Neural cell (in vitro differentiated cells): ENCODE measurements around the gene HDAC4. TPM values are rescaled to one million over a fixed set of nuclear protein-coding genes. Genes with fewer than 3 reads are reported as not detected.

Experiments used
- H2AFZ ChIP-seq: fragments of 200-600, 300-800 bp; sonication (generic), shearing (Covaris generic); 2 replicates; pipeline ENCODE4 v1.6.0; 2014; ENCODE audit warnings: low read depth, mild to moderate bottlenecking, antibody characterized with exemption, low read length, moderate library complexity
- H3F3A ChIP-seq: fragments of 200-600 bp; shearing (Covaris generic); 2 replicates; pipeline ENCODE4 v1.6.1; 2016; ENCODE audit warnings: mild to moderate bottlenecking, moderate library complexity, mixed read lengths, antibody characterized with exemption, low read length; ENCODE audit not compliant: insufficient read depth, poor library complexity, severe bottlenecking
- H3K27ac ChIP-seq: fragments of 200-600, 300-800 bp; sonication (generic), shearing (Covaris generic); 2 replicates; pipeline ENCODE4 v1.5.1; 2014; ENCODE audit warnings: mild to moderate bottlenecking, low read length, moderate library complexity
- H3K27me3 ChIP-seq: fragments of 300-800, 200-600 bp; sonication (generic), shearing (Covaris generic); 2 replicates; pipeline ENCODE4 v1.6.0; 2014; ENCODE audit warnings: mild to moderate bottlenecking, low read depth, low read length, moderate library complexity; ENCODE audit not compliant: insufficient read depth
- H3K36me3 ChIP-seq: fragments of 300-800, 200-600 bp; sonication (generic), shearing (Covaris generic); 2 replicates; pipeline ENCODE4 v1.5.1; 2014; ENCODE audit warnings: mild to moderate bottlenecking, antibody characterized with exemption, low read length, moderate library complexity; ENCODE audit not compliant: insufficient read depth
- H3K4me2 ChIP-seq: fragments of 300-800, 200-600 bp; sonication (generic), shearing (Covaris generic); 2 replicates; pipeline ENCODE4 v1.6.0; 2014; ENCODE audit warnings: mild to moderate bottlenecking, low read length
- H3K4me3 ChIP-seq: fragments of 300-800, 200-600 bp; sonication (generic), shearing (Covaris generic); 2 replicates; pipeline ENCODE4 v1.5.1; 2014; ENCODE audit warnings: mild to moderate bottlenecking, low read length, moderate library complexity
- H3K79me2 ChIP-seq: fragments of 200-600 bp; shearing (Covaris generic); replicated peaks from 2 replicates; pipeline ENCODE4 v1.6.0; 2014; ENCODE audit warnings: mild to moderate bottlenecking, low read length, moderate library complexity; ENCODE audit not compliant: insufficient read depth
- H3K9ac ChIP-seq: fragments of 300-800, 200-600 bp; sonication (generic), shearing (Covaris generic); 2 replicates; pipeline ENCODE4 v1.6.1; 2016; ENCODE audit warnings: mild to moderate bottlenecking, low read length, mixed read lengths
- H3K9me2 ChIP-seq: fragments of 200-600 bp; shearing (Covaris generic); 2 replicates; pipeline ENCODE4 v1.6.1; 2016; ENCODE audit warnings: mild to moderate bottlenecking, low read length, mixed read lengths; ENCODE audit not compliant: insufficient read depth
- H3K9me3 ChIP-seq: fragments of 200-600, 300-800 bp; sonication (generic), shearing (Covaris generic); 2 replicates; pipeline ENCODE4 v1.6.1; 2016; ENCODE audit warnings: mild to moderate bottlenecking, mixed run types, low read length, moderate library complexity, mixed read lengths
- H4K20me1 ChIP-seq: fragments of 200-600 bp; shearing (Covaris generic); 2 replicates; pipeline ENCODE4 v1.6.1; 2016; ENCODE audit warnings: mild to moderate bottlenecking, mixed run types; ENCODE audit not compliant: insufficient read depth
- EP300 ChIP-seq: fragments of 450-650 bp; conservative IDR thresholded peaks from 2 replicates; pipeline ENCODE4 v1.6.1; 2014; ENCODE audit warnings: antibody characterized with exemption, mild to moderate bottlenecking, moderate library complexity; ENCODE audit not compliant: poor library complexity, severe bottlenecking
- EZH2 ChIP-seq: fragments of 200-600, 300-800 bp; shearing (Covaris generic), sonication (generic); IDR thresholded peaks from 2 replicates; pipeline ENCODE4 v1.6.1; 2014; ENCODE audit warnings: antibody characterized with exemption, low read length, borderline replicate concordance, mild to moderate bottlenecking; ENCODE audit not compliant: insufficient read depth, poor library complexity, severe bottlenecking
- MXI1 ChIP-seq: fragments of 450-650 bp; conservative IDR thresholded peaks from 2 replicates; pipeline ENCODE4 v1.6.1; 2014; ENCODE audit warnings: antibody characterized with exemption, mild to moderate bottlenecking; ENCODE audit not compliant: poor library complexity, severe bottlenecking
- POLR2AphosphoS5 ChIP-seq: IDR thresholded peaks from 2 replicates; pipeline ENCODE4 v1.6.1; 2012
- RAD21 ChIP-seq: fragments of 450-650 bp; conservative IDR thresholded peaks from 2 replicates; pipeline ENCODE4 v1.6.1; 2014; ENCODE audit warnings: antibody characterized with exemption, mild to moderate bottlenecking, moderate library complexity
- REST ChIP-seq: IDR thresholded peaks from 2 replicates; pipeline ENCODE4 v1.6.1; 2012; ENCODE audit warnings: borderline replicate concordance
- SMC3 ChIP-seq: fragments of 450-650 bp; conservative IDR thresholded peaks from 2 replicates; pipeline ENCODE4 v1.6.1; 2014; ENCODE audit warnings: antibody characterized with exemption, mild to moderate bottlenecking, moderate library complexity; ENCODE audit not compliant: poor library complexity
- TAF1 ChIP-seq: IDR thresholded peaks from 2 replicates; pipeline ENCODE4 v1.6.1; 2012; ENCODE audit warnings: low read depth
- polyA plus RNA-seq: library from polyadenylated mRNA; depleted of rRNA; stranded (reverse); fragments of >200 nt; gene quantifications from 2 replicates; pipeline ENCODE4 v1.2.3, GENCODE V29; 2014
- TF ChIP-seq, protein P1 (sequence below): fragments of 450-650 bp; IDR thresholded peaks from 2 replicates; pipeline ENCODE4 v1.5.1; 2014; ENCODE audit warnings: antibody characterized with exemption, mild to moderate bottlenecking, moderate library complexity; ENCODE audit not compliant: poor library complexity, severe bottlenecking

HDAC4 gene
- polyA plus RNA-seq, 1 donor from 2014 or later, result 3.4 TPM

DNA sequence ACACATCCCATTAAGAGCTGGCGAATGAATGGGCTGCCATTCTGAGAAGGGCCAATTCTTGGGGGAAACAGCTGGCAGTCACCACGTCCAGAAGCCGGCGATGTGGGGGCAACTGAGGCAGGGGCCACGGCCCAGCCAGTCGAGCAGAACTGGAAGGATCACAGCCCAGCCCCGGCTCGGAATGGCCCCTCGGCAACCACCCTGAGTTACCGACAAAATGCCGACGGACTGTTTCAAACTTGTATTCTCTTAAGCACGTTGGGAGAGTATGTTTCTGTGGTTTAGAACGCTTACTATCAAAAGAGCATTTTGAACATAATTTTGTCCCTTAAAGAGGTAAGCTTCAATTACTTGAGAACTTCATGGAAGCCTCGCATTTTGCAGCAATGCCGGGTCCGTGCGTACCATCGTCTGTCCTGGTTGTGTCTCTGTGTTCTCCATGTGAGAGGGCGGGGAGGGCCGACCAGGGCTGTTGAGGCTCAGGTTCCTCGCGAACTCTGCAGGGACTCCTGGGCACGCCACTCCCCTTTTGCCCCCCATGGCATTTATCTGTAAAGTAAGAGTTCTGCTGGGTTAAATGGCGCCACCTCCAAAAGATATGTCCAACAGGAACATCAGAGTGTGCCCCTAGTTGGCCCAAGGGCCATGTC, 397.1 kb downstream of the HDAC4 start (continued):
- TF ChIP-seq MXI1, result no peak

DNA sequence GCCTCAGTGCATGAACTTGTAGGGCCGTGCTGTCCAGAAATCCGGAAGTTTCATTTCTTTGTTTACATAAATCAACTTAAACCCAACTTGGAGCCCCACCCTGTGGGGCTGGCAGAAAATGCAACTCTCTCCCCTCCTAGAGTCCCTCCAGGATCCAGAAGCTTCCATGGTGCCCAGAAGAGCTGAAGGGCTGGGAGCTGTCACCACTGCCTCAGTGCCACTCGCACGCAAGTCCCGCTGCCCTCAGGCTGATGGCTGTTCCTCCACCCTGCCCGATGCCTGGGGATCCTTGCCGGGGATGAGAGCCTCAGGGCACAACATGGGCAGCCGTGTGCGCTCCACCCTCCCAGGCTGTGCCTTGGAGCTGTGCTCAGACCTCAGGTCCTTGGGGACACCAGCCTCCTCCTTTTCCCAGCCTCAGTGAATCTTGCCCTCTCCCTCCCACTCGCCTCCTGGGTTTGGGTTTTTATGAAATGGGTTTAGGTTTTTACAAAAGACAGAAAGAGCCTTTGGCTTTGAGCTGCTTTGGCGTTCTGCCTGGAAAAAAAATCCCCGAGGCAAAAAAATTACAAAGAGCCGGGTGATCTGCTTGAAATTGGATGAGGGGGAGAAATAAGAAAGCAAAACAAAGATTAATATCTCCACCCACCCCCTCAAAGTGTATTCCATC, 397.7 kb downstream of the HDAC4 start:
- TF ChIP-seq REST, result no peak
- no peak for TF ChIP-seq TAF1
- TF ChIP-seq RAD21, result no peak
- no peak for TF ChIP-seq EP300
- TF ChIP-seq EZH2, result no peak
- TF ChIP-seq SMC3, result no peak
- no peak overlapping the region for H3K9ac ChIP-seq
- H3K79me2 ChIP-seq, result no peaks in the 10 kb centered on the region
- no peaks in the 10 kb centered on the region for H4K20me1 ChIP-seq
- H3K9me2 ChIP-seq, result no peaks in the 10 kb centered on the region
- no peaks in the 10 kb centered on the region for H3K27me3 ChIP-seq
- no peaks in the 10 kb centered on the region for H3F3A ChIP-seq
- no peak overlapping the region for H3K27ac ChIP-seq
- H2AFZ ChIP-seq, result no peak overlapping the region
- H3K9me3 ChIP-seq, result no peaks in the 10 kb centered on the region
- H3K36me3 ChIP-seq, result no peaks in the 10 kb centered on the region
- no peak overlapping the region for H3K4me3 ChIP-seq
- no peak overlapping the region for H3K4me2 ChIP-seq

DNA sequence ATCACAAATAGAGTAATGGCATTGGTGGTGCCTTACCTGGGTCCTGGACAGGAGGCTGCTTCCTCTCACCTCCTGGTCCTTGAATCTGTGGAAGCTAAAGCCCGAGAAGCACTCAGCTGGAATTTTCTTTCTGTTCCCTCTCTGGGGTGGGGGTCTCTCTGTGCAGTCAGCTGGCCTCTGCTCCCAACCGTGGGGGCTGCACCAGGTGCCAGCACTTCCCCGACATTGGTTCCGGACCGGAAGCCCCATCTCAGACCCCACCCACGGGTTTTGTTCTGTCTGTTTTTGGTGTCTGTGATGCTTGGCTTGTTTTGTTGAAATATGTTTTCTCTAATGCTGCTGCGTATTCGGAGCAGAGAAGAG, 398.2 kb downstream of the HDAC4 start:
- Histone ChIP-seq H3K4me2 (no peak overlapping the region), H3F3A (no peaks in the 10 kb centered on the region), H3K9me3 (no peaks in the 10 kb centered on the region), H3K9me2 (no peaks in the 10 kb centered on the region), H3K9ac (no peak overlapping the region), H3K4me3 (no peak overlapping the region), H4K20me1 (no peaks in the 10 kb centered on the region), H3K27me3 (no peaks in the 10 kb centered on the region), H3K36me3 (no peaks in the 10 kb centered on the region), H3K79me2 (no peaks in the 10 kb centered on the region), H2AFZ (no peak overlapping the region), H3K27ac (no peak overlapping the region)
- TF ChIP-seq EZH2 (no peak), RAD21 (no peak), SMC3 (no peak), EP300 (no peak), TAF1 (no peak), MXI1 (no peak), REST (no peak), POLR2AphosphoS5 (no peak)
- TF ChIP-seq, protein P1, sequence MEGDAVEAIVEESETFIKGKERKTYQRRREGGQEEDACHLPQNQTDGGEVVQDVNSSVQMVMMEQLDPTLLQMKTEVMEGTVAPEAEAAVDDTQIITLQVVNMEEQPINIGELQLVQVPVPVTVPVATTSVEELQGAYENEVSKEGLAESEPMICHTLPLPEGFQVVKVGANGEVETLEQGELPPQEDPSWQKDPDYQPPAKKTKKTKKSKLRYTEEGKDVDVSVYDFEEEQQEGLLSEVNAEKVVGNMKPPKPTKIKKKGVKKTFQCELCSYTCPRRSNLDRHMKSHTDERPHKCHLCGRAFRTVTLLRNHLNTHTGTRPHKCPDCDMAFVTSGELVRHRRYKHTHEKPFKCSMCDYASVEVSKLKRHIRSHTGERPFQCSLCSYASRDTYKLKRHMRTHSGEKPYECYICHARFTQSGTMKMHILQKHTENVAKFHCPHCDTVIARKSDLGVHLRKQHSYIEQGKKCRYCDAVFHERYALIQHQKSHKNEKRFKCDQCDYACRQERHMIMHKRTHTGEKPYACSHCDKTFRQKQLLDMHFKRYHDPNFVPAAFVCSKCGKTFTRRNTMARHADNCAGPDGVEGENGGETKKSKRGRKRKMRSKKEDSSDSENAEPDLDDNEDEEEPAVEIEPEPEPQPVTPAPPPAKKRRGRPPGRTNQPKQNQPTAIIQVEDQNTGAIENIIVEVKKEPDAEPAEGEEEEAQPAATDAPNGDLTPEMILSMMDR, result no peak
